ENCODE results near the gene CHD1.

DNA sequence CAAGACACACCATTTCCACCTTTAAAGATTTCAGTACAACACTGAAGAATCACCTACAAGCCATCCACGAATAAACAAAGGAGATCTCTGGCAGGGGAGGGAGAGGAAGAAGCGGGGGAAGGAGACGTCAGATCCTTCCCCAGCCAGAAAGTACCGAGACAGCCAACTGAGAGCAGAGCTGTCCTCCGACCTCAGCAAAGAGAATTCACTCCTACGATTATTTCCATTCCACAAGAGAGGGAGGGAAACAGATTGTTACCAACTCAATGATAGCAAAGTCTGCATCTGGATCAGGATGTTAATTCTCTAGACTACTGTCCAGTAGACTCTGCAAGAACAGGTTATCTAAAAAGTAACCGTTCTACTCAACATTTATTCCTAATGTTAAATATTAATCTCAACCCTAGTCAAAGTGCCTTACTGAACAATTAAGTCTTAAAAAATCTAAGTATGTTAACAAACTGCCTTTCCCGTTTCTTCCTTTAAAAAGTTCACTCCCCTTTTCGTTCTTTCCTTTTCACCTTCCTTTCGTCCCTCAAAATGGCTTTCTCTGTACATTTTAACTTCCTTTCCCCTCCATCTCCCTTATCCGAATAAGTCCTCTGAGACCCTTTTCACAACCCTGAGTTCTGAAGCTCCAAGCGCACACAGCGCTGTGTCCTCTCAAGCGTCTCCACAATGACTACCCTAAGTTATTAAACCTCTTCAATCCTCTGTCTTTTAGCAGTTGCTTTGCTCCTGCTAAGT is 1.4 kb downstream of the CHD1 start:
- TF ChIP-seq, protein P1, sequence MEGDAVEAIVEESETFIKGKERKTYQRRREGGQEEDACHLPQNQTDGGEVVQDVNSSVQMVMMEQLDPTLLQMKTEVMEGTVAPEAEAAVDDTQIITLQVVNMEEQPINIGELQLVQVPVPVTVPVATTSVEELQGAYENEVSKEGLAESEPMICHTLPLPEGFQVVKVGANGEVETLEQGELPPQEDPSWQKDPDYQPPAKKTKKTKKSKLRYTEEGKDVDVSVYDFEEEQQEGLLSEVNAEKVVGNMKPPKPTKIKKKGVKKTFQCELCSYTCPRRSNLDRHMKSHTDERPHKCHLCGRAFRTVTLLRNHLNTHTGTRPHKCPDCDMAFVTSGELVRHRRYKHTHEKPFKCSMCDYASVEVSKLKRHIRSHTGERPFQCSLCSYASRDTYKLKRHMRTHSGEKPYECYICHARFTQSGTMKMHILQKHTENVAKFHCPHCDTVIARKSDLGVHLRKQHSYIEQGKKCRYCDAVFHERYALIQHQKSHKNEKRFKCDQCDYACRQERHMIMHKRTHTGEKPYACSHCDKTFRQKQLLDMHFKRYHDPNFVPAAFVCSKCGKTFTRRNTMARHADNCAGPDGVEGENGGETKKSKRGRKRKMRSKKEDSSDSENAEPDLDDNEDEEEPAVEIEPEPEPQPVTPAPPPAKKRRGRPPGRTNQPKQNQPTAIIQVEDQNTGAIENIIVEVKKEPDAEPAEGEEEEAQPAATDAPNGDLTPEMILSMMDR (IDR thresholded peaks at IDR 0.05): no peak
- TF ChIP-seq POLR2A (IDR thresholded peaks at IDR 0.05): peak; percentile 88

All from prostate gland (tissue), 2 donors.